Measurements from ENCODE around the gene CEMIP2. TPM values are rescaled to one million over a fixed set of nuclear protein-coding genes. Genes with fewer than 3 reads are reported as not detected.
"Not testable (repeated sequence)": the region's sequence is repeated elsewhere in the genome, so short reads cannot be mapped to it uniquely, and the experiment has no call there.

CEMIP2 gene
- total RNA-seq, 1 experiment from 2014 or later, result 0.07 TPM

GRCh38 chr9:71662082-71662481 lies 106.2 kb downstream of the CEMIP2 start:
- Histone ChIP-seq H3K4me1 (ENCODE audit: low read length) (no peaks in the 10 kb centered on the region), H2AFZ (ENCODE audit: low read length) (no peak overlapping the region), H3K36me3 (ENCODE audit: insufficient read depth, low read length) (no peaks in the 10 kb centered on the region), H3K9ac (ENCODE audit: low read length) (no peak overlapping the region), H3K27me3 (ENCODE audit: low read length) (no peaks in the 10 kb centered on the region), H3K9me3 (ENCODE audit: low read length) (no peaks in the 10 kb centered on the region), H3K9me2 (replicated peaks; ENCODE audit: insufficient read depth, low read length) (no peaks in the 10 kb centered on the region), H4K20me1 (ENCODE audit: insufficient read depth, low read depth, low read length) (no peaks in the 10 kb centered on the region), H3K4me3 (ENCODE audit: low read length) (no peak overlapping the region), H3K4me2 (ENCODE audit: low read depth, low read length, poor library complexity, severe bottlenecking) (no peak overlapping the region), H3K27ac (ENCODE audit: low read length) (no peak overlapping the region), H3K79me2 (ENCODE audit: low read length) (no peaks in the 10 kb centered on the region)
- DNase-seq, result no peak

- H3K9me3 ChIP-seq (ENCODE audit: low read length); H3K9ac ChIP-seq (ENCODE audit: low read length); H3K27ac ChIP-seq (ENCODE audit: low read length); H3K4me2 ChIP-seq (ENCODE audit: low read depth, low read length, poor library complexity, severe bottlenecking); H3K27me3 ChIP-seq (ENCODE audit: low read length); H4K20me1 ChIP-seq (ENCODE audit: insufficient read depth, low read depth, low read length); H3K4me1 ChIP-seq (ENCODE audit: low read length); H3K4me3 ChIP-seq (ENCODE audit: low read length); H3K36me3 ChIP-seq (ENCODE audit: insufficient read depth, low read length); H2AFZ ChIP-seq (ENCODE audit: low read length); H3K79me2 ChIP-seq (ENCODE audit: low read length); H3K9me2 ChIP-seq (replicated peaks; ENCODE audit: insufficient read depth, low read length); DNase-seq: not testable (repeated sequence)
These were observed 111.0 kb downstream of the CEMIP2 start for GRCh38 chr9:71657276-71657675.

- no peaks in the 10 kb centered on the region for H3K4me1 ChIP-seq (ENCODE audit: low read length)
- H2AFZ ChIP-seq (ENCODE audit: low read length), result no peak overlapping the region
- H3K4me2 ChIP-seq (ENCODE audit: low read depth, low read length, poor library complexity, severe bottlenecking), result no peak overlapping the region
- no peak for DNase-seq
- no peak overlapping the region for H3K9ac ChIP-seq (ENCODE audit: low read length)
- no peaks in the 10 kb centered on the region for H3K27me3 ChIP-seq (ENCODE audit: low read length)
- H3K36me3 ChIP-seq (ENCODE audit: insufficient read depth, low read length), result no peaks in the 10 kb centered on the region
- H3K9me2 ChIP-seq (replicated peaks; ENCODE audit: insufficient read depth, low read length), result no peaks in the 10 kb centered on the region
- no peaks in the 10 kb centered on the region for H4K20me1 ChIP-seq (ENCODE audit: insufficient read depth, low read depth, low read length)
- H3K79me2 ChIP-seq (ENCODE audit: low read length), result no peaks in the 10 kb centered on the region
- H3K9me3 ChIP-seq (ENCODE audit: low read length), result no peaks in the 10 kb centered on the region
- no peak overlapping the region for H3K27ac ChIP-seq (ENCODE audit: low read length)
- no peak overlapping the region for H3K4me3 ChIP-seq (ENCODE audit: low read length)
These were observed 111.8 kb downstream of the CEMIP2 start for GRCh38 chr9:71656496-71656895.

GRCh38 chr9:71655778-71656177 lies 112.5 kb downstream of the CEMIP2 start:
- DNase-seq, result no peak
- Histone ChIP-seq H2AFZ (ENCODE audit: low read length) (no peak overlapping the region), H3K9me3 (ENCODE audit: low read length) (no peaks in the 10 kb centered on the region), H4K20me1 (ENCODE audit: insufficient read depth, low read depth, low read length) (no peaks in the 10 kb centered on the region), H3K4me2 (ENCODE audit: low read depth, low read length, poor library complexity, severe bottlenecking) (no peak overlapping the region), H3K36me3 (ENCODE audit: insufficient read depth, low read length) (no peaks in the 10 kb centered on the region), H3K79me2 (ENCODE audit: low read length) (no peaks in the 10 kb centered on the region), H3K4me1 (ENCODE audit: low read length) (no peaks in the 10 kb centered on the region), H3K9ac (ENCODE audit: low read length) (no peak overlapping the region), H3K4me3 (ENCODE audit: low read length) (no peak overlapping the region), H3K9me2 (replicated peaks; ENCODE audit: insufficient read depth, low read length) (no peaks in the 10 kb centered on the region), H3K27ac (ENCODE audit: low read length) (no peak overlapping the region), H3K27me3 (ENCODE audit: low read length) (no peaks in the 10 kb centered on the region)

- Histone ChIP-seq H3K79me2 (ENCODE audit: low read length) (no peaks in the 10 kb centered on the region), H3K4me3 (ENCODE audit: low read length) (no peak overlapping the region), H3K36me3 (ENCODE audit: insufficient read depth, low read length) (no peaks in the 10 kb centered on the region), H3K4me1 (ENCODE audit: low read length) (no peaks in the 10 kb centered on the region), H4K20me1 (ENCODE audit: insufficient read depth, low read depth, low read length) (no peaks in the 10 kb centered on the region), H3K4me2 (ENCODE audit: low read depth, low read length, poor library complexity, severe bottlenecking) (no peak overlapping the region), H3K27ac (ENCODE audit: low read length) (no peak overlapping the region), H3K9me3 (ENCODE audit: low read length) (no peaks in the 10 kb centered on the region), H3K27me3 (ENCODE audit: low read length) (no peaks in the 10 kb centered on the region), H2AFZ (ENCODE audit: low read length) (no peak overlapping the region), H3K9me2 (replicated peaks; ENCODE audit: insufficient read depth, low read length) (no peaks in the 10 kb centered on the region), H3K9ac (ENCODE audit: low read length) (no peak overlapping the region)
- no peak for DNase-seq
These were observed 113.2 kb downstream of the CEMIP2 start for GRCh38 chr9:71655141-71655540.

GRCh38 chr9:71652480-71652879 lies 115.8 kb downstream of the CEMIP2 start:
- Histone ChIP-seq H3K9me3 (ENCODE audit: low read length) (no peaks in the 10 kb centered on the region), H3K9me2 (replicated peaks; ENCODE audit: insufficient read depth, low read length) (no peaks in the 10 kb centered on the region), H3K4me2 (ENCODE audit: low read depth, low read length, poor library complexity, severe bottlenecking) (no peak overlapping the region), H4K20me1 (ENCODE audit: insufficient read depth, low read depth, low read length) (no peaks in the 10 kb centered on the region), H3K36me3 (ENCODE audit: insufficient read depth, low read length) (no peaks in the 10 kb centered on the region), H3K27ac (ENCODE audit: low read length) (no peak overlapping the region), H3K9ac (ENCODE audit: low read length) (no peak overlapping the region), H3K4me1 (ENCODE audit: low read length) (no peaks in the 10 kb centered on the region), H3K4me3 (ENCODE audit: low read length) (no peak overlapping the region), H2AFZ (ENCODE audit: low read length) (no peak overlapping the region), H3K79me2 (ENCODE audit: low read length) (no peaks in the 10 kb centered on the region), H3K27me3 (ENCODE audit: low read length) (no peaks in the 10 kb centered on the region)
- no peak for DNase-seq

- H3K9me3 ChIP-seq (ENCODE audit: low read length), result no peaks in the 10 kb centered on the region
- H3K4me1 ChIP-seq (ENCODE audit: low read length), result peaks cover 4% of the 10 kb centered on the region
- no peak overlapping the region for H2AFZ ChIP-seq (ENCODE audit: low read length)
- no peaks in the 10 kb centered on the region for H3K27me3 ChIP-seq (ENCODE audit: low read length)
- no peak overlapping the region for H3K9ac ChIP-seq (ENCODE audit: low read length)
- H3K36me3 ChIP-seq (ENCODE audit: insufficient read depth, low read length), result no peaks in the 10 kb centered on the region
- no peak overlapping the region for H3K4me2 ChIP-seq (ENCODE audit: low read depth, low read length, poor library complexity, severe bottlenecking)
- no peaks in the 10 kb centered on the region for H3K79me2 ChIP-seq (ENCODE audit: low read length)
- no peaks in the 10 kb centered on the region for H4K20me1 ChIP-seq (ENCODE audit: insufficient read depth, low read depth, low read length)
- DNase-seq, result no peak
- H3K27ac ChIP-seq (ENCODE audit: low read length), result no peak overlapping the region
- no peaks in the 10 kb centered on the region for H3K9me2 ChIP-seq (replicated peaks; ENCODE audit: insufficient read depth, low read length)
- H3K4me3 ChIP-seq (ENCODE audit: low read length), result no peak overlapping the region
These were observed 119.9 kb downstream of the CEMIP2 start for GRCh38 chr9:71648453-71648852.

- Histone ChIP-seq H3K79me2 (ENCODE audit: low read length) (no peaks in the 10 kb centered on the region), H3K4me2 (ENCODE audit: low read depth, low read length, poor library complexity, severe bottlenecking) (no peak overlapping the region), H3K9ac (ENCODE audit: low read length) (no peak overlapping the region), H2AFZ (ENCODE audit: low read length) (no peak overlapping the region), H3K9me2 (replicated peaks; ENCODE audit: insufficient read depth, low read length) (no peaks in the 10 kb centered on the region), H3K36me3 (ENCODE audit: insufficient read depth, low read length) (no peaks in the 10 kb centered on the region), H3K27ac (ENCODE audit: low read length) (no peak overlapping the region), H3K4me1 (ENCODE audit: low read length) (peaks cover 4% of the 10 kb centered on the region), H4K20me1 (ENCODE audit: insufficient read depth, low read depth, low read length) (no peaks in the 10 kb centered on the region), H3K9me3 (ENCODE audit: low read length) (no peaks in the 10 kb centered on the region), H3K27me3 (ENCODE audit: low read length) (no peaks in the 10 kb centered on the region), H3K4me3 (ENCODE audit: low read length) (no peak overlapping the region)
- DNase-seq, result no peak
These were observed 121.2 kb downstream of the CEMIP2 start for GRCh38 chr9:71647094-71647591.

- Histone ChIP-seq H3K27me3 (ENCODE audit: low read length) (no peaks in the 10 kb centered on the region), H3K9ac (ENCODE audit: low read length) (no peak overlapping the region), H2AFZ (ENCODE audit: low read length) (no peak overlapping the region), H3K9me3 (ENCODE audit: low read length) (no peaks in the 10 kb centered on the region), H3K79me2 (ENCODE audit: low read length) (no peaks in the 10 kb centered on the region), H3K4me1 (ENCODE audit: low read length) (peaks cover 4% of the 10 kb centered on the region), H3K36me3 (ENCODE audit: insufficient read depth, low read length) (no peaks in the 10 kb centered on the region), H3K4me3 (ENCODE audit: low read length) (no peak overlapping the region), H3K4me2 (ENCODE audit: low read depth, low read length, poor library complexity, severe bottlenecking) (no peak overlapping the region), H4K20me1 (ENCODE audit: insufficient read depth, low read depth, low read length) (no peaks in the 10 kb centered on the region), H3K27ac (ENCODE audit: low read length) (no peak overlapping the region), H3K9me2 (replicated peaks; ENCODE audit: insufficient read depth, low read length) (no peaks in the 10 kb centered on the region)
- DNase-seq, result no peak
These were observed 122.2 kb downstream of the CEMIP2 start for GRCh38 chr9:71646131-71646530.

All from Karpas-422 (cell line).